Measurements from ENCODE around the gene HOXD1.

The HOXD1 gene

GRCh38 chr2:176157499-176158185 is 30.8 kb upstream of the HOXD1 start:
- Histone ChIP-seq H3K36me3 (ENCODE audit: control insufficient read depth, insufficient read depth, low read length) (no peaks in the 10 kb centered on the region), H3K4me3 (ENCODE audit: low read length) (no peak overlapping the region), H3K9ac (ENCODE audit: low read length) (no peak overlapping the region), H3K27me3 (ENCODE audit: control insufficient read depth, insufficient read depth, low read length) (peaks cover 96% of the 10 kb centered on the region), H3K4me1 (ENCODE audit: control insufficient read depth, insufficient read depth, low read length) (peaks cover 5% of the 10 kb centered on the region), H3K9me3 (ENCODE audit: control insufficient read depth, low read length) (no peaks in the 10 kb centered on the region)

GRCh38 chr2:176158186-176158591 is 30.3 kb upstream of the HOXD1 start:
- no peak overlapping the region for H3K9ac ChIP-seq (ENCODE audit: low read length)
- H3K4me1 ChIP-seq (ENCODE audit: control insufficient read depth, insufficient read depth, low read length), result peaks cover 5% of the 10 kb centered on the region
- no peaks in the 10 kb centered on the region for H3K36me3 ChIP-seq (ENCODE audit: control insufficient read depth, insufficient read depth, low read length)
- H3K9me3 ChIP-seq (ENCODE audit: control insufficient read depth, low read length), result no peaks in the 10 kb centered on the region
- no peak overlapping the region for H3K4me3 ChIP-seq (ENCODE audit: low read length)
- H3K27me3 ChIP-seq (ENCODE audit: control insufficient read depth, insufficient read depth, low read length), result peaks cover 98% of the 10 kb centered on the region

GRCh38 chr2:176158855-176159662 is 29.4 kb upstream of the HOXD1 start:
- Histone ChIP-seq H3K4me3 (ENCODE audit: low read length) (no peak overlapping the region), H3K9ac (ENCODE audit: low read length) (no peak overlapping the region), H3K27me3 (ENCODE audit: control insufficient read depth, insufficient read depth, low read length) (peaks cover 98% of the 10 kb centered on the region), H3K9me3 (ENCODE audit: control insufficient read depth, low read length) (no peaks in the 10 kb centered on the region), H3K4me1 (ENCODE audit: control insufficient read depth, insufficient read depth, low read length) (peaks cover 5% of the 10 kb centered on the region), H3K36me3 (ENCODE audit: control insufficient read depth, insufficient read depth, low read length) (no peaks in the 10 kb centered on the region)

- peaks cover 5% of the 10 kb centered on the region for H3K4me1 ChIP-seq (ENCODE audit: control insufficient read depth, insufficient read depth, low read length)
- no peak overlapping the region for H3K9ac ChIP-seq (ENCODE audit: low read length)
- H3K4me3 ChIP-seq (ENCODE audit: low read length), result no peak overlapping the region
- H3K9me3 ChIP-seq (ENCODE audit: control insufficient read depth, low read length), result no peaks in the 10 kb centered on the region
- H3K27me3 ChIP-seq (ENCODE audit: control insufficient read depth, insufficient read depth, low read length), result peaks cover 98% of the 10 kb centered on the region
- H3K36me3 ChIP-seq (ENCODE audit: control insufficient read depth, insufficient read depth, low read length), result no peaks in the 10 kb centered on the region
Observed at GRCh38 chr2:176159663-176160250, 28.7 kb upstream of the HOXD1 start.

GRCh38 chr2:176160251-176160985 is 28.1 kb upstream of the HOXD1 start:
- no peak overlapping the region for H3K9ac ChIP-seq (ENCODE audit: low read length)
- no peaks in the 10 kb centered on the region for H3K9me3 ChIP-seq (ENCODE audit: control insufficient read depth, low read length)
- no peak overlapping the region for H3K4me3 ChIP-seq (ENCODE audit: low read length)
- peaks cover 98% of the 10 kb centered on the region for H3K27me3 ChIP-seq (ENCODE audit: control insufficient read depth, insufficient read depth, low read length)
- H3K4me1 ChIP-seq (ENCODE audit: control insufficient read depth, insufficient read depth, low read length), result peaks cover 5% of the 10 kb centered on the region
- H3K36me3 ChIP-seq (ENCODE audit: control insufficient read depth, insufficient read depth, low read length), result no peaks in the 10 kb centered on the region

- Histone ChIP-seq H3K4me1 (ENCODE audit: control insufficient read depth, insufficient read depth, low read length) (peaks cover 5% of the 10 kb centered on the region), H3K4me3 (ENCODE audit: low read length) (no peak overlapping the region), H3K9me3 (ENCODE audit: control insufficient read depth, low read length) (no peaks in the 10 kb centered on the region), H3K27me3 (ENCODE audit: control insufficient read depth, insufficient read depth, low read length) (peaks cover 98% of the 10 kb centered on the region), H3K36me3 (ENCODE audit: control insufficient read depth, insufficient read depth, low read length) (no peaks in the 10 kb centered on the region), H3K9ac (ENCODE audit: low read length) (no peak overlapping the region)
Observed at GRCh38 chr2:176160986-176161824, 27.3 kb upstream of the HOXD1 start.

GRCh38 chr2:176161825-176162626 is 26.4 kb upstream of the HOXD1 start:
- H3K36me3 ChIP-seq (ENCODE audit: control insufficient read depth, insufficient read depth, low read length), result no peaks in the 10 kb centered on the region
- no peak overlapping the region for H3K4me3 ChIP-seq (ENCODE audit: low read length)
- H3K9me3 ChIP-seq (ENCODE audit: control insufficient read depth, low read length), result no peaks in the 10 kb centered on the region
- H3K4me1 ChIP-seq (ENCODE audit: control insufficient read depth, insufficient read depth, low read length), result peaks cover 5% of the 10 kb centered on the region
- no peak overlapping the region for H3K9ac ChIP-seq (ENCODE audit: low read length)
- H3K27me3 ChIP-seq (ENCODE audit: control insufficient read depth, insufficient read depth, low read length), result peaks cover 97% of the 10 kb centered on the region

GRCh38 chr2:176162911-176163671 is 25.4 kb upstream of the HOXD1 start:
- peaks cover 94% of the 10 kb centered on the region for H3K27me3 ChIP-seq (ENCODE audit: control insufficient read depth, insufficient read depth, low read length)
- H3K9ac ChIP-seq (ENCODE audit: low read length), result no peak overlapping the region
- H3K4me3 ChIP-seq (ENCODE audit: low read length), result no peak overlapping the region
- no peaks in the 10 kb centered on the region for H3K9me3 ChIP-seq (ENCODE audit: control insufficient read depth, low read length)
- H3K4me1 ChIP-seq (ENCODE audit: control insufficient read depth, insufficient read depth, low read length), result no peaks in the 10 kb centered on the region
- H3K36me3 ChIP-seq (ENCODE audit: control insufficient read depth, insufficient read depth, low read length), result no peaks in the 10 kb centered on the region

GRCh38 chr2:176163672-176164056 is 24.8 kb upstream of the HOXD1 start:
- H3K9ac ChIP-seq (ENCODE audit: low read length), result no peak overlapping the region
- no peak overlapping the region for H3K4me3 ChIP-seq (ENCODE audit: low read length)
- no peaks in the 10 kb centered on the region for H3K36me3 ChIP-seq (ENCODE audit: control insufficient read depth, insufficient read depth, low read length)
- no peaks in the 10 kb centered on the region for H3K9me3 ChIP-seq (ENCODE audit: control insufficient read depth, low read length)
- peaks cover 95% of the 10 kb centered on the region for H3K27me3 ChIP-seq (ENCODE audit: control insufficient read depth, insufficient read depth, low read length)
- no peaks in the 10 kb centered on the region for H3K4me1 ChIP-seq (ENCODE audit: control insufficient read depth, insufficient read depth, low read length)

- Histone ChIP-seq H3K4me3 (ENCODE audit: low read length) (no peak overlapping the region), H3K27me3 (ENCODE audit: control insufficient read depth, insufficient read depth, low read length) (peaks cover 94% of the 10 kb centered on the region), H3K9ac (ENCODE audit: low read length) (no peak overlapping the region), H3K9me3 (ENCODE audit: control insufficient read depth, low read length) (no peaks in the 10 kb centered on the region), H3K4me1 (ENCODE audit: control insufficient read depth, insufficient read depth, low read length) (no peaks in the 10 kb centered on the region), H3K36me3 (ENCODE audit: control insufficient read depth, insufficient read depth, low read length) (no peaks in the 10 kb centered on the region)
Observed at GRCh38 chr2:176164201-176164600, 24.3 kb upstream of the HOXD1 start.

Data from mucosa of stomach (tissue), 1 donor.